ENCODE results near the gene STX10. TPM values are rescaled to one million over a fixed set of nuclear protein-coding genes. Genes with fewer than 3 reads are reported as not detected.

STX10 gene
- total RNA-seq, 2 experiments from 2014 or later: 66.8 to 72.4 TPM

DNA sequence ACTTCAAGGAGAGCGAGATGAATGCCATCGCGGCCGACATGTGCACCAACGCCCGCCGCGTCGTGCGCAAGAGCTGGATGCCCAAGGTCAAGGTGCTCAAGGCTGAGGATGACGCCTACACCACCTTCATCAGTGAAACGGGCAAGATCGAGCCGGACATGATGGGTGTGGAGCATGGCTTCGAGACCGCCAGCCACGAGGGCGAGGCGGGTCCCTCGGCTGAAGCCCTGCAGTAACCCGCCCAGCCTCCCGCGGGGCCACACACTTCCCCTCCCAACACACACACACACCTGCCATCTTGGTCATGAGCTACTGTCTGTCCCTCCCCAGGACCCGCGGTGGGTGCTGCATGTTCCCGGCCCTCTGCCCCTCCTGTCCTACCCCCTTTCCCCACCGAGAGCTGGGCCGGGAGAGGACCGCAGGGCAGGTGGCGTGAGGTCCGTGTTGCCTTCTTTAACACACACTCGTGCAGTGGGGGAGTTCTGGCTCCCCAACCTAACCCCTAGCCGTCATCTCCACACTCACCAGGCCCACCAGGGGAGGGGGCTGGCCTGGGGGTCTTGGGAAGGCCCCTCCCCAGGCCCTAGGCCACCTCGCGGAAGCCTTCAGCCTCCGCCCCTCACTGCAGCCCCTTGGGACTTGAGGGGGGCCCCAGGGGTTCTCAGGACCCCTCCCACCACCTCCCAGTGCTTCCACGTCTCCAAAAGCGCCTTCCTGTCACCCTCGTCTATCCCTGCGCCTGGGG lies 11.8 kb downstream of the STX10 start:
- TF ChIP-seq, protein P1, sequence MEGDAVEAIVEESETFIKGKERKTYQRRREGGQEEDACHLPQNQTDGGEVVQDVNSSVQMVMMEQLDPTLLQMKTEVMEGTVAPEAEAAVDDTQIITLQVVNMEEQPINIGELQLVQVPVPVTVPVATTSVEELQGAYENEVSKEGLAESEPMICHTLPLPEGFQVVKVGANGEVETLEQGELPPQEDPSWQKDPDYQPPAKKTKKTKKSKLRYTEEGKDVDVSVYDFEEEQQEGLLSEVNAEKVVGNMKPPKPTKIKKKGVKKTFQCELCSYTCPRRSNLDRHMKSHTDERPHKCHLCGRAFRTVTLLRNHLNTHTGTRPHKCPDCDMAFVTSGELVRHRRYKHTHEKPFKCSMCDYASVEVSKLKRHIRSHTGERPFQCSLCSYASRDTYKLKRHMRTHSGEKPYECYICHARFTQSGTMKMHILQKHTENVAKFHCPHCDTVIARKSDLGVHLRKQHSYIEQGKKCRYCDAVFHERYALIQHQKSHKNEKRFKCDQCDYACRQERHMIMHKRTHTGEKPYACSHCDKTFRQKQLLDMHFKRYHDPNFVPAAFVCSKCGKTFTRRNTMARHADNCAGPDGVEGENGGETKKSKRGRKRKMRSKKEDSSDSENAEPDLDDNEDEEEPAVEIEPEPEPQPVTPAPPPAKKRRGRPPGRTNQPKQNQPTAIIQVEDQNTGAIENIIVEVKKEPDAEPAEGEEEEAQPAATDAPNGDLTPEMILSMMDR (IDR thresholded peaks at IDR 0.05): no peak
- POLR2A ChIA-PET: no interaction called here
- no peaks in the 10 kb centered on the region for H3K27me3 Mint-ChIP-seq
- H3K27ac Mint-ChIP-seq: no peak overlapping the region
- CTCF ChIA-PET: interaction anchor here (0.9 kb wide), 1 partner anchor 173 kb away, joined by 3 read pairs; no protein-coding TSS in a partner anchor
- ATAC-seq (no peak), DNase-seq (no peak)
- H3K4me3 Mint-ChIP-seq: no peak overlapping the region
- peaks cover 29% of the 10 kb centered on the region for H3K36me3 Mint-ChIP-seq (ENCODE audit: low read depth)
- intact Hi-C loops (cut with micrococcal nuclease): no loop called here
- no peaks in the 10 kb centered on the region for H3K9me3 Mint-ChIP-seq
- peaks cover 12% of the 10 kb centered on the region for H3K4me1 Mint-ChIP-seq (ENCODE audit: low read depth)

DNA sequence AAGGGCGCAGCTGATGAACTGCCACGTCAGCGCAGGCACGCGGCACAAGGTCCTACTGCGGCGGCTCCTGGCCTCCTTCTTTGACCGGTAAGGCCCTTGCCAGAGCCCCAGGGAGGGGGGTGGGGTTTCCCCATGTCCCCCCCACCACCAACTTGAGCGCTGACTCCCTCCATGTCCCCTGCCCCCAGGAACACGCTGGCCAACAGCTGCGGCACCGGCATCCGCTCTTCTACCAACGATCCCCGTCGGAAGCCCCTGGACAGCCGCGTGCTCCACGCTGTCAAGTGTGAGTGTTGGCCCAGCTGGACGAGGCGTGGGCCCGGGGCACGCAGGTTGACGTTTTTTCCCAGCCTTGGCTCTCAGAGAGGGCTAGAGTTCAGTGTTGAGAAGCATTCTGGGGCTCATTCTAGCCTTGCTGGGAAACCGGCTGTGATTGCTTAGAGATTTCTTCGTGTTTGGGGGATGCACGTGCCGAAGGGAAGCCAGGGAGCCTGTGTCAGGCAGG lies 12.8 kb downstream of the STX10 start:
- TF ChIP-seq, protein P1 (IDR thresholded peaks at IDR 0.05): no peak
- H3K4me3 Mint-ChIP-seq: no peak overlapping the region
- H3K36me3 Mint-ChIP-seq (ENCODE audit: low read depth): peaks cover 35% of the 10 kb centered on the region
- no peak for ATAC-seq
- no peak overlapping the region for H3K27ac Mint-ChIP-seq
- no peaks in the 10 kb centered on the region for H3K27me3 Mint-ChIP-seq
- ChIA-PET CTCF (interaction anchor here (1.0 kb wide), 1 partner anchor 27 kb away, joined by 5 read pairs; no protein-coding TSS in a partner anchor), POLR2A (interaction anchor here (1.3 kb wide), 1 partner anchor 18 kb away, joined by 3 read pairs; no protein-coding TSS in a partner anchor)
- no peak for DNase-seq
- intact Hi-C loops (cut with micrococcal nuclease): no loop called here
- H3K9me3 Mint-ChIP-seq: no peaks in the 10 kb centered on the region
- peaks cover 22% of the 10 kb centered on the region for H3K4me1 Mint-ChIP-seq (ENCODE audit: low read depth)

DNA sequence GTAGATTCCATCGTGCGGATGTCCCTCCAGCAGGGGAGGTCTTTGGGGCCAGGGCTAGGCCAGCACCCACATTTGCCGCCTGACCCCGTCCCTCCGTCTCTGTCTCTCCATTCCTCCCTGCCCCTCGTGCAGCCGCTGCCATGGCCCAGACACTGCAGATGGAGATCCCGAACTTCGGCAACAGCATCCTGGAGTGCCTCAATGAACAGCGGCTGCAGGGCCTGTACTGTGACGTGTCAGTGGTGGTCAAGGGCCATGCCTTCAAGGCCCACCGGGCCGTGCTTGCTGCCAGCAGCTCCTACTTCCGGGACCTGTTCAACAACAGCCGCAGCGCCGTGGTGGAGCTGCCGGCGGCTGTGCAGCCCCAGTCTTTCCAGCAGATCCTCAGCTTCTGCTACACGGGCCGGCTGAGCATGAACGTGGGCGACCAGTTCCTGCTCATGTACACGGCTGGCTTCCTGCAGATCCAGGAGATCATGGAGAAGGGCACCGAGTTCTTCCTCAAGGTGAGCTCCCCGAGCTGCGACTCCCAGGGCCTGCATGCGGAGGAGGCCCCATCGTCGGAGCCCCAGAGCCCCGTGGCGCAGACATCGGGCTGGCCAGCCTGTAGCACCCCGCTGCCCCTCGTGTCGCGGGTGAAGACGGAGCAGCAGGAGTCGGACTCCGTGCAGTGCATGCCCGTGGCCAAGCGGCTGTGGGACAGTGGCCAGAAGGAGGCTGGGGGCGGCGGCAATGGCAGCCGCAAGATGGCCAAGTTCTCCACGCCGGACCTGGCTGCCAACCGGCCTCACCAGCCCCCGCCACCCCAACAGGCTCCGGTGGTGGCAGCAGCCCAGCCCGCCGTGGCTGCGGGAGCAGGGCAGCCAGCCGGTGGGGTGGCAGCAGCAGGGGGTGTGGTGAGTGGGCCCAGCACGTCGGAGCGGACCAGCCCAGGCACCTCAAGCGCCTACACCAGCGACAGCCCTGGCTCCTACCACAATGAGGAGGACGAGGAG lies 14.8 kb downstream of the STX10 start:
- H3K36me3 Mint-ChIP-seq (ENCODE audit: low read depth): peaks cover 40% of the 10 kb centered on the region
- DNase-seq: no peak

DNA sequence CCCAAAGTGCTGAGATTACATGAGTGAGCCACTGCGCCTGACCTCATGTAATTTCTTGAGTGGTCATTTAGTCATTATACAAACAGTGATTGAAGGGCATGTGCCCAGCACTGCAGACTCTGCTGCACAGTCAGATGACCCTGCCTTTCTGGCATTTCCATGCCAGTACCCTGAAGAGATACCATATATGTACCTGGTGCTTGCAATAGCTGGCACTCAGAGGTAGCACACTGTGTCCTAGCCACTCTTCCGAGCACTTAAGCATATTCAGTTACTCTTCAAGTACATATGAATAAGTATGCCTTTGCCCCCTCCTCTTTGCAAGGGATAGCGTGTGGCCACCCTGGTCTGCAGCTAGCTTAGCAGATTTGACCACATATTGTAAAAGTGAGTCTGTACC lies 15.5 kb downstream of the STX10 start:
- Mint-ChIP-seq H3K9me3 (no peaks in the 10 kb centered on the region), H3K4me3 (no peak overlapping the region), H3K4me1 (ENCODE audit: low read depth) (peaks cover 32% of the 10 kb centered on the region), H3K36me3 (ENCODE audit: low read depth) (peaks cover 40% of the 10 kb centered on the region), H3K27ac (no peak overlapping the region), H3K27me3 (no peaks in the 10 kb centered on the region)
- intact Hi-C loops (cut with micrococcal nuclease): no loop called here
- ATAC-seq: no peak
- no peak for DNase-seq
- TF ChIP-seq, protein P1 (IDR thresholded peaks at IDR 0.05): no peak
- ChIA-PET POLR2A (no interaction called here), CTCF (no interaction called here)

More for the DNA sequence above, 14.8 kb downstream of the STX10 start:
- ChIA-PET POLR2A (interaction anchor here (1.0 kb wide), 1 partner anchor 14 kb away, joined by 6 read pairs; the partner anchor contains the start of genes IER2 and STX10), CTCF (interaction anchor here (1.0 kb wide), 1 partner anchor 158 kb away, joined by 3 read pairs; no protein-coding TSS in a partner anchor)
- no peaks in the 10 kb centered on the region for H3K9me3 Mint-ChIP-seq
- no peak overlapping the region for H3K4me3 Mint-ChIP-seq
- no peaks in the 10 kb centered on the region for H3K27me3 Mint-ChIP-seq
- TF ChIP-seq, protein P1 (IDR thresholded peaks at IDR 0.05): no peak
- no peak for ATAC-seq
- H3K4me1 Mint-ChIP-seq (ENCODE audit: low read depth): peaks cover 34% of the 10 kb centered on the region
- no peak overlapping the region for H3K27ac Mint-ChIP-seq
- intact Hi-C loops (cut with micrococcal nuclease): no loop called here

All from activated CD8-positive, alpha-beta T cell treated with anti-CD3 and anti-CD28 coated beads for 36 hours (primary cell).